Thyroid gland (tissue), 4 donors: ENCODE measurements around the gene TAS2R9.

Source experiments
- POLR2A ChIP-seq, 2 donors: fragments of 450-650 bp; IDR thresholded peaks; one replicate each; pipeline ENCODE4 v1.6.1; 2017; ENCODE audit warnings: antibody characterized with exemption in 2 of 2, mild to moderate bottlenecking in 2 of 2, moderate library complexity in 1 of 2
- TF ChIP-seq, protein P1 (sequence below), 6 experiments: fragments of 200-600 bp in 3 of 6; fragments of 450-650 bp in 3 of 6; sonication (generic) in 3 of 6; IDR thresholded peaks; one replicate each; pipeline ENCODE4 v1.5.1; 2016 to 2019; ENCODE audit warnings: antibody characterized with exemption in 6 of 6, mild to moderate bottlenecking in 2 of 6, inconsistent platforms in 1 of 6, moderate library complexity in 1 of 6

DNA sequence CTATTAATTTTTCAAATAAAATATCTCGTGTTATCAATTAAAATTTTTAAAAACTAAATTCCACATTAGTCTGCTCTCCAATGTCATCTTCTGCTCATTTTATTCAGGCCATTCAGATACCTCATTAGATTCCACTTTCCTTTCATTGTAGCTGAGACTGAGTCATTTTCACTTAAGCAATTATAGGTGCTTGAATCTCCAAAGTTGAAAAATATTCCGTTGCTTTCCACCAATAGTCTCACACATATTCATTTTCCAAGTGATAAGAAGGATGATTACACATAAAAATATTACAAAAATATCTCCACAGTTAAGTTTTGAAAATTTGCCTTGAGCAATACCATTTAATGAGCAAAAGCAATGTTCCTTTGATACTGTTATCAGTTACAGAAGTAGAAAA lies 50.3 kb downstream of the TAS2R9 start:
- TF ChIP-seq, protein P1, sequence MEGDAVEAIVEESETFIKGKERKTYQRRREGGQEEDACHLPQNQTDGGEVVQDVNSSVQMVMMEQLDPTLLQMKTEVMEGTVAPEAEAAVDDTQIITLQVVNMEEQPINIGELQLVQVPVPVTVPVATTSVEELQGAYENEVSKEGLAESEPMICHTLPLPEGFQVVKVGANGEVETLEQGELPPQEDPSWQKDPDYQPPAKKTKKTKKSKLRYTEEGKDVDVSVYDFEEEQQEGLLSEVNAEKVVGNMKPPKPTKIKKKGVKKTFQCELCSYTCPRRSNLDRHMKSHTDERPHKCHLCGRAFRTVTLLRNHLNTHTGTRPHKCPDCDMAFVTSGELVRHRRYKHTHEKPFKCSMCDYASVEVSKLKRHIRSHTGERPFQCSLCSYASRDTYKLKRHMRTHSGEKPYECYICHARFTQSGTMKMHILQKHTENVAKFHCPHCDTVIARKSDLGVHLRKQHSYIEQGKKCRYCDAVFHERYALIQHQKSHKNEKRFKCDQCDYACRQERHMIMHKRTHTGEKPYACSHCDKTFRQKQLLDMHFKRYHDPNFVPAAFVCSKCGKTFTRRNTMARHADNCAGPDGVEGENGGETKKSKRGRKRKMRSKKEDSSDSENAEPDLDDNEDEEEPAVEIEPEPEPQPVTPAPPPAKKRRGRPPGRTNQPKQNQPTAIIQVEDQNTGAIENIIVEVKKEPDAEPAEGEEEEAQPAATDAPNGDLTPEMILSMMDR (IDR thresholded peaks at IDR 0.05) = no peak
- no peak for TF ChIP-seq POLR2A (IDR thresholded peaks at IDR 0.05)
